PC-3 (cell line): ENCODE measurements around the gene NBDY. TPM values are rescaled to one million over a fixed set of nuclear protein-coding genes. Genes with fewer than 3 reads are reported as not detected.

Experiments
- ATAC-seq: fragments of 200-7000 bp; cut with Tn5 transposase; 2 replicates; pipeline ENCODE4 v1.9.1; 2020; ENCODE audit warnings: mild to moderate bottlenecking, moderate library complexity
- BruUV-seq: library from RNA; stranded (reverse); fragments of 400-500 nt; replicated peaks from 2 replicates; lab custom pipeline; 2021; lab: Mats Ljungman, UMichigan
- CTCF ChIA-PET: fragments of 300-600 bp; sonication (Branson Sonifier 250); formaldehyde crosslinking; loops from one replicate; lab custom pipeline; 2022; ENCODE audit warnings: antibody characterized with exemption; lab: Charles Lee
- POLR2A ChIA-PET: fragments of 300-600 bp; sonication (Branson Sonifier 250); formaldehyde crosslinking; loops from one replicate; lab custom pipeline; 2022; ENCODE audit warnings: antibody characterized with exemption; ENCODE audit not compliant: unreplicated experiment; lab: Charles Lee
- DNase-seq: peaks from one replicate; pipeline ENCODE4 v3.0.0-alpha.2; 2015
- H2AFZ ChIP-seq: fragments of 300-600 bp; sonication (generic); 2 replicates; pipeline ENCODE4 v1.6.0; 2016; ENCODE audit warnings: antibody characterized with exemption, low read length
- H3F3A ChIP-seq: fragments of 300-600 bp; sonication (generic); one replicate; pipeline ENCODE4 v1.6.0; 2017; ENCODE audit warnings: antibody characterized with exemption, low read length, control low read depth, mild to moderate bottlenecking; ENCODE audit not compliant: unreplicated experiment
- H3K27ac ChIP-seq: fragments of 300-600 bp; sonication (generic); 2 replicates; pipeline ENCODE4 v1.5.1; 2016; ENCODE audit warnings: mild to moderate bottlenecking, low read length
- H3K27me3 ChIP-seq: fragments of 300-600 bp; sonication (generic); 2 replicates; pipeline ENCODE4 v1.6.1; 2016; ENCODE audit warnings: low read length, mixed read lengths
- H3K36me3 ChIP-seq: fragments of 300-600 bp; sonication (generic); 2 replicates; pipeline ENCODE4 v1.6.1; 2016; ENCODE audit warnings: low read depth, mixed run types, low read length, mixed read lengths
- H3K4me1 ChIP-seq: fragments of 300-600 bp; sonication (generic); 2 replicates; pipeline ENCODE4 v1.5.1; 2016; ENCODE audit warnings: low read length; ENCODE audit not compliant: insufficient read depth
- H3K4me2 ChIP-seq: fragments of 300-600 bp; sonication (generic); 2 replicates; pipeline ENCODE4 v1.6.0; 2016; ENCODE audit warnings: low read length
- H3K4me3 ChIP-seq: fragments of 300-600 bp; sonication (generic); 2 replicates; pipeline ENCODE4 v1.5.1; 2016; ENCODE audit warnings: mild to moderate bottlenecking, low read length, mixed read lengths
- H3K79me2 ChIP-seq: fragments of 300-600 bp; sonication (generic); 2 replicates; pipeline ENCODE4 v1.6.1; 2017; ENCODE audit warnings: low read length, mixed read lengths
- H3K9ac ChIP-seq: fragments of 300-600 bp; sonication (generic); 2 replicates; pipeline ENCODE4 v1.6.0; 2016; ENCODE audit warnings: mild to moderate bottlenecking, low read length
- H3K9me2 ChIP-seq: fragments of 300-600 bp; sonication (generic); replicated peaks from 2 replicates; pipeline ENCODE4 v1.6.1; 2016; ENCODE audit warnings: mixed run types, low read length, mixed read lengths
- H3K9me3 ChIP-seq: fragments of 300-600 bp; sonication (generic); 2 replicates; pipeline ENCODE4 v1.6.1; 2016; ENCODE audit warnings: low read length, mixed read lengths
- H4K20me1 ChIP-seq: fragments of 300-600 bp; sonication (generic); 2 replicates; pipeline ENCODE4 v1.6.1; 2016; ENCODE audit warnings: low read length, mixed read lengths
- EZH2 ChIP-seq: fragments of 300-600 bp; sonication (generic); IDR thresholded peaks from one replicate; pipeline ENCODE4 v1.6.1; 2017; ENCODE audit warnings: antibody characterized with exemption, mild to moderate bottlenecking, low read length; ENCODE audit not compliant: unreplicated experiment
- EZH2phosphoT487 ChIP-seq: fragments of 300-600 bp; sonication (generic); IDR thresholded peaks from 2 replicates; pipeline ENCODE4 v1.6.1; 2018; ENCODE audit warnings: mild to moderate bottlenecking, antibody characterized with exemption, low read length, borderline replicate concordance
- intact Hi-C: fragments of 100-400 bp; cut with micrococcal nuclease; formaldehyde crosslinking; loops from 2 replicates; pipeline ENCODE4 v1.9.0; 2023
- total RNA-seq: library from RNA; depleted of rRNA; stranded (reverse); fragments of >200 nt; gene quantifications from 2 replicates; pipeline ENCODE4 v1.2.3, GENCODE V29; 2014
- TF ChIP-seq, protein P1 (sequence below): fragments of 300-600 bp; sonication (generic); conservative IDR thresholded peaks from 2 replicates; pipeline ENCODE4 v1.5.1; 2017; ENCODE audit warnings: antibody characterized with exemption, low read depth, mild to moderate bottlenecking, low read length

The NBDY gene
- total RNA-seq, 1 experiment from 2014 or later: 13.6 TPM

DNA sequence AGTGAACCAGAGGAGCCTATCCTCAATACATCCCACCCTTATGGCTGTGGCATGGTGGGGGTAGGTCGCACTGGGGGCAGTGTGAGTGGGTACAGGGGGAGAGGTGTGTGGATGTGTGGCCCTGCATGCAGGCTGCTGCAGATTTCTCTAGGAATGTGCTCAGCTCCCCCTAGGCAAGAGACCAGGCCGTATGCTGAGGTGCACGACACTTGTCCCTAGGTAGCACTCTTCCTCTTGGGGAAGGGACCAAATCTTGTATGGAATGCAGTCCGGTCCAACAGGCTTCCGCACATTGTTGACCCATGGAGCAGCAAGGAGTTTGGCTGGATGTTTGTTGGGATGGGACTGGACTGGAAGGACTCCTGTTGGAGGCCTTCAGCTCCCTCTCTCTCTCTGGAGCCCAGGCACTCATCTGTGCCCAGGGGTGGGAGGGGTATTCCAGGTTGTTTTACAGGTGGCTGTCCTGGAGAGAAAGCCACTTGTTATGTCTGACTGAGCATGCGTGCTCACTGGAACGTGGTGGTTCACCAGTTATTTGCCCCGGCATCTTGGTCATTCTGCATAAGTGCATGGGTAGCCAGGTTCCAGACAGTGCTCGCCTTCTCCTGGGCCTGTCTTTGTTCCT, 55.1 kb downstream of the NBDY start:
- no peak for TF ChIP-seq EZH2phosphoT487
- TF ChIP-seq, protein P1, sequence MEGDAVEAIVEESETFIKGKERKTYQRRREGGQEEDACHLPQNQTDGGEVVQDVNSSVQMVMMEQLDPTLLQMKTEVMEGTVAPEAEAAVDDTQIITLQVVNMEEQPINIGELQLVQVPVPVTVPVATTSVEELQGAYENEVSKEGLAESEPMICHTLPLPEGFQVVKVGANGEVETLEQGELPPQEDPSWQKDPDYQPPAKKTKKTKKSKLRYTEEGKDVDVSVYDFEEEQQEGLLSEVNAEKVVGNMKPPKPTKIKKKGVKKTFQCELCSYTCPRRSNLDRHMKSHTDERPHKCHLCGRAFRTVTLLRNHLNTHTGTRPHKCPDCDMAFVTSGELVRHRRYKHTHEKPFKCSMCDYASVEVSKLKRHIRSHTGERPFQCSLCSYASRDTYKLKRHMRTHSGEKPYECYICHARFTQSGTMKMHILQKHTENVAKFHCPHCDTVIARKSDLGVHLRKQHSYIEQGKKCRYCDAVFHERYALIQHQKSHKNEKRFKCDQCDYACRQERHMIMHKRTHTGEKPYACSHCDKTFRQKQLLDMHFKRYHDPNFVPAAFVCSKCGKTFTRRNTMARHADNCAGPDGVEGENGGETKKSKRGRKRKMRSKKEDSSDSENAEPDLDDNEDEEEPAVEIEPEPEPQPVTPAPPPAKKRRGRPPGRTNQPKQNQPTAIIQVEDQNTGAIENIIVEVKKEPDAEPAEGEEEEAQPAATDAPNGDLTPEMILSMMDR: no peak
- no peak for TF ChIP-seq EZH2
- Histone ChIP-seq H3K9me3 (no peaks in the 10 kb centered on the region), H2AFZ (no peak overlapping the region), H4K20me1 (no peaks in the 10 kb centered on the region), H3K79me2 (no peaks in the 10 kb centered on the region), H3K4me3 (no peak overlapping the region), H3K27me3 (no peaks in the 10 kb centered on the region), H3F3A (no peaks in the 10 kb centered on the region), H3K4me2 (no peak overlapping the region), H3K27ac (no peak overlapping the region), H3K4me1 (no peaks in the 10 kb centered on the region), H3K9me2 (no peaks in the 10 kb centered on the region), H3K36me3 (no peaks in the 10 kb centered on the region), H3K9ac (no peak overlapping the region)
- intact Hi-C loops: no loop called here
- ChIA-PET POLR2A (no interaction called here), CTCF (no interaction called here)
- DNase-seq (no peak), ATAC-seq (no peak)
- BruUV-seq: no TSS peak

GRCh38 chrX:56784666-56785065, 55.6 kb downstream of the NBDY start:
- CTCF ChIA-PET: no interaction called here
- H3K36me3 ChIP-seq: no peaks in the 10 kb centered on the region
- intact Hi-C loops: no loop called here

GRCh38 chrX:56785442-56785841, 56.4 kb downstream of the NBDY start:
- DNase-seq (no peak), ATAC-seq (no peak)
- Histone ChIP-seq H3K9me3 (no peaks in the 10 kb centered on the region), H3K9me2 (no peaks in the 10 kb centered on the region), H3K4me2 (no peak overlapping the region), H4K20me1 (no peaks in the 10 kb centered on the region), H2AFZ (no peak overlapping the region), H3K9ac (no peak overlapping the region), H3K27me3 (no peaks in the 10 kb centered on the region), H3K27ac (no peak overlapping the region), H3K4me3 (no peak overlapping the region), H3K79me2 (no peaks in the 10 kb centered on the region), H3K36me3 (no peaks in the 10 kb centered on the region), H3K4me1 (no peaks in the 10 kb centered on the region), H3F3A (no peaks in the 10 kb centered on the region)
- POLR2A ChIA-PET: no interaction called here
- CTCF ChIA-PET: no interaction called here
- TF ChIP-seq EZH2phosphoT487 (no peak), EZH2 (no peak)
- TF ChIP-seq, protein P1: no peak
- BruUV-seq: no TSS peak
- intact Hi-C loops: no loop called here

More at GRCh38 chrX:56784666-56785065, 55.6 kb downstream of the NBDY start:
- no peak for DNase-seq
- Histone ChIP-seq H3K4me3 (no peak overlapping the region), H3K4me2 (no peak overlapping the region), H4K20me1 (no peaks in the 10 kb centered on the region), H3K9me3 (no peaks in the 10 kb centered on the region), H3F3A (no peaks in the 10 kb centered on the region), H3K27me3 (no peaks in the 10 kb centered on the region), H3K9me2 (no peaks in the 10 kb centered on the region), H2AFZ (no peak overlapping the region), H3K27ac (no peak overlapping the region), H3K9ac (no peak overlapping the region), H3K79me2 (no peaks in the 10 kb centered on the region), H3K4me1 (no peaks in the 10 kb centered on the region)
- BruUV-seq: no TSS peak
- TF ChIP-seq EZH2: no peak
- no peak for TF ChIP-seq EZH2phosphoT487
- TF ChIP-seq, protein P1: no peak
- no peak for ATAC-seq
- POLR2A ChIA-PET: no interaction called here
